ENCODE data around the gene WTAP. TPM values are rescaled to one million over a fixed set of nuclear protein-coding genes. Genes with fewer than 3 reads are reported as not detected.

WTAP gene
- total RNA-seq, 4 donors from 2014 or later: 89.5 to 135 (median 107) TPM

GRCh38 chr6:159762681-159763293 lies 35.5 kb downstream of the WTAP start:
- TF ChIP-seq CTCF (IDR thresholded peaks at IDR 0.05; ENCODE audit: low read depth): no peak

DNA sequence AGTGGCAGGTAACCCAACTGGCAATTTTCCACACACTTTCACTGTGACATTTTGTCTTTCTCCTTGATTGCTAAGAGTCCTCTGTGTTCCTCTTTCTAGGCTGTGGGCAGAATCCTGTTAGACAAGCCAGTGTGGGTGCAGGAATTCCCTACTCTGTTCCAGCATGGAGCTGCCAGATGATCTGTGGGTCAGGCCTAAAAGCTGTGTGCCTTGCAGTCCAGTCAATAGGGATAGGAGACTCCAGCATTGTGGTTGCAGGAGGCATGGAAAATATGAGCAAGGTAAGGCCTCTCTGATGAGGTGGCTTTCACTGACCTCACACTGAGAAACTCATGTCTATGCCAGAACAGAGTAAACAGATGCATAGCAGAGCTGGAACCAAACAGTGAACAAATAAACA lies 39.6 kb downstream of the WTAP start:
- TF ChIP-seq CTCF (IDR thresholded peaks at IDR 0.05; ENCODE audit: low read depth): no peak

DNA sequence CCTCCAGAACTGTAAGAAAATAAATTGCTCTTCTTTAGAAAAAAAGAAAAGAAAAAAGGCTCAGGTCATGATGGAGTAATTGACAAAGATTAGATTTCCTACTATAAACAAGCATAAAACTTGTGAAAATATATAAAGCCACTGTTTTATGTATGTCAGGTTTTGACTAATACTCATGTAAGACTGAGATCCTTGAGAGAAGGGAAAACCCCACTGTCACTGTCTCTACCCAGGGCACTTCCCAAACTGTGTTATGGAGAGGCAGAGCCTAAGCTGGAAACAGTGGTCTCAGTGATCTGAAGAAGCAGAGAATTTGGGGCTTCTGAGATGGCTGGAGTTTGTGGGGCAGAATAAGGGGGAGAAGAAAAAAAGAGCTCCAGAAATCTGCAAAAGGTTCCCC lies 42.2 kb downstream of the WTAP start:
- TF ChIP-seq CTCF (IDR thresholded peaks at IDR 0.05; ENCODE audit: low read depth): no peak

GRCh38 chr6:159772196-159772595 lies 44.9 kb downstream of the WTAP start:
- TF ChIP-seq CTCF (IDR thresholded peaks at IDR 0.05; ENCODE audit: low read depth): no peak

DNA sequence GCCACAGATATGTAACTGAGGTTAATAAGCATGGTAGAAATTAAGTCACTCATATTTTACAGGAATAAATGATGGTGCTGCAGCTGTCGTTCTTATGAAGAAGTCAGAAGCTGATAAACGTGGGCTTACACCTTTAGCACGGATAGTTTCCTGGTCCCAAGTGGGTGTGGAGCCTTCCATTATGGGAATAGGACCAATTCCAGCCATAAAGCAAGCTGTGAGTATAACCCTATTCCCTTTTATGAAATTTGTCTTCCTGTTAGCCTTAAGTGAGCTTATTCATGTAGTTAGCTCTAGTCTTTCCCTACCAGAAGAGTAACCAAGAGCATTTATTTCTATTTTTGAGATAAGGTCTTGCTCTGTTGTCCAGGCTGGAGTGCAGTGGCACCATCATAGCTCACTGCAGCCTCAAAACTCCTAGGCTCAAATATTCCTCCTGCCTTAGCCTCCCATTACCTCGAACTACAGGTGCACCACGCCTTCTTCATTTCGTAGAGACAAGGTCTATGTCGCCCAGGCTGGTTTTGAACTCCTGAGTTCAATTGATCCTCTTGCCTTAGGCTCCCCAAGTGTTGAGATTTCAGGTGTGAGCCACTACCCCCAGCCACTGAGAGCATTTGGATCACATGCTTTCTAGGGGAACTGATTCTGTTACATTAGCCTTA lies 50.1 kb downstream of the WTAP start:
- no peak for TF ChIP-seq CTCF (IDR thresholded peaks at IDR 0.05; ENCODE audit: low read depth)

- no peak for TF ChIP-seq CTCF (IDR thresholded peaks at IDR 0.05; ENCODE audit: low read depth)
Measured at GRCh38 chr6:159778131-159778530, 50.8 kb downstream of the WTAP start.

GRCh38 chr6:159778542-159779103 lies 51.3 kb downstream of the WTAP start:
- no peak for TF ChIP-seq CTCF (IDR thresholded peaks at IDR 0.05; ENCODE audit: low read depth)
